SK-N-SH (cell line): ENCODE results near the gene UBE3C. TPM values are rescaled to one million over a fixed set of nuclear protein-coding genes. Genes with fewer than 3 reads are reported as not detected.

Experiments used
- CTCF ChIA-PET: fragments of 300-600, 350-600 bp; formaldehyde crosslinking; extraction: SDS; loops from one replicate; lab custom pipeline; 2021; lab: Yijun Ruan, JAX
- POLR2A ChIA-PET: fragments of 350-600 bp; sonication (Branson Sonifier 250); formaldehyde crosslinking; extraction: SDS; loops from one replicate; lab custom pipeline; 2020; ENCODE audit warnings: antibody characterized with exemption, inconsistent platforms; lab: Yijun Ruan, JAX
- DNase-seq: peaks from one replicate; pipeline ENCODE4 v3.0.0; 2012
- H2AFZ ChIP-seq: fragments of 200-600 bp; sonication (generic); 2 replicates; pipeline ENCODE4 v1.8.1; 2016; ENCODE audit warnings: antibody characterized with exemption, mild to moderate bottlenecking, low read depth
- H3F3A ChIP-seq: fragments of 200-600 bp; sonication (generic); replicated peaks from 2 replicates; pipeline ENCODE3; 2016; ENCODE audit warnings: antibody characterized with exemption, mild to moderate bottlenecking; ENCODE audit not compliant: insufficient read depth
- H3K27ac ChIP-seq, 2 experiments: fragments of 200-500 bp in 1 of 2; fragments of 200-600 bp in 1 of 2; sonication (Bioruptor generic) in 1 of 2; sonication (generic), shearing (Covaris generic) in 1 of 2; 2 replicates each; pipeline versions ENCODE4 v1.5.1 to v1.6.1; 2014 to 2016; ENCODE audit warnings: low read depth in 2 of 2, inconsistent platforms in 1 of 2, low read length in 1 of 2, mild to moderate bottlenecking in 1 of 2, mixed read lengths in 1 of 2
- H3K27me3 ChIP-seq: fragments of 200-600 bp; sonication (generic), shearing (Covaris generic); 2 replicates; pipeline ENCODE4 v1.6.1; 2016; ENCODE audit warnings: mixed run types; ENCODE audit not compliant: insufficient read depth
- H3K36me3 ChIP-seq, 2 experiments: fragments of 200-500 bp in 1 of 2; fragments of 200-600 bp in 1 of 2; sonication (Bioruptor generic) in 1 of 2; sonication (generic) in 1 of 2; replicated peaks in 1 of 2; 2 replicates each; pipeline versions ENCODE3 to v1.5.1; 2014 to 2016; ENCODE audit warnings: low read length in 1 of 2, mild to moderate bottlenecking in 1 of 2; ENCODE audit not compliant: insufficient read depth in 2 of 2, control insufficient read depth in 1 of 2
- H3K4me1 ChIP-seq, 2 experiments: fragments of 200-500 bp in 1 of 2; fragments of 200-600 bp in 1 of 2; sonication (Bioruptor generic) in 1 of 2; sonication (generic), shearing (Covaris generic) in 1 of 2; 2 replicates each; pipeline versions ENCODE4 v1.5.1 to v1.6.1; 2014 to 2016; ENCODE audit warnings: low read depth in 1 of 2, low read length in 1 of 2, mixed run types in 1 of 2; ENCODE audit not compliant: insufficient read depth in 2 of 2, control insufficient read depth in 1 of 2
- H3K4me2 ChIP-seq: fragments of 200-600 bp; sonication (generic), shearing (Covaris generic); 2 replicates; pipeline ENCODE4 v1.6.1; 2017; ENCODE audit warnings: mixed run types
- H3K4me3 ChIP-seq, 2 experiments: fragments of 200-500 bp in 1 of 2; fragments of 200-600 bp in 1 of 2; sonication (Bioruptor generic) in 1 of 2; sonication (generic), shearing (Covaris generic) in 1 of 2; 2 replicates each; pipeline versions ENCODE4 v1.5.1 to v1.8.1; 2014 to 2016; ENCODE audit warnings: low read depth in 2 of 2, inconsistent platforms in 1 of 2, low read length in 1 of 2, mild to moderate bottlenecking in 1 of 2, mixed read lengths in 1 of 2, moderate library complexity in 1 of 2
- H3K79me2 ChIP-seq: fragments of 200-600 bp; sonication (generic); 2 replicates; pipeline ENCODE4 v1.8.1; 2017; ENCODE audit warnings: mild to moderate bottlenecking; ENCODE audit not compliant: insufficient read depth
- H3K9ac ChIP-seq: fragments of 200-600 bp; sonication (generic); 2 replicates; pipeline ENCODE4 v1.6.1; 2017; ENCODE audit warnings: mixed run types
- H3K9me2 ChIP-seq: fragments of 200-600 bp; sonication (generic); 2 replicates; pipeline ENCODE4 v1.6.1; 2017; ENCODE audit warnings: mixed run types
- H3K9me3 ChIP-seq: fragments of 200-600 bp; sonication (generic); 2 replicates; pipeline ENCODE4 v1.6.1; 2017; ENCODE audit warnings: mixed run types, mild to moderate bottlenecking, moderate library complexity
- H4K20me1 ChIP-seq: fragments of 200-600 bp; sonication (generic); 2 replicates; pipeline ENCODE4 v1.6.1; 2017; ENCODE audit warnings: mild to moderate bottlenecking, mixed run types; ENCODE audit not compliant: insufficient read depth
- EZH2phosphoT487 ChIP-seq: fragments of 200-600 bp; sonication (generic); IDR thresholded peaks from 2 replicates; pipeline ENCODE4 v1.6.1; 2017; ENCODE audit warnings: low read depth, mixed run types, mild to moderate bottlenecking, antibody characterized with exemption, moderate library complexity, borderline replicate concordance
- FOSL2 ChIP-seq: IDR thresholded peaks from 2 replicates; pipeline ENCODE4 v1.4.0; 2012; ENCODE audit warnings: low read depth, mild to moderate bottlenecking, moderate library complexity, borderline replicate concordance
- FOXJ3 ChIP-seq: sonication (generic); formaldehyde crosslinking; IDR thresholded peaks from 2 replicates; pipeline ENCODE4 v1.5.1; 2020; ENCODE audit warnings: mild to moderate bottlenecking, missing genetic modification reagents
- GABPA ChIP-seq: IDR thresholded peaks from 2 replicates; pipeline ENCODE4 v1.4.0; 2012; ENCODE audit warnings: low read depth, mild to moderate bottlenecking
- JUND ChIP-seq: IDR thresholded peaks from 2 replicates; pipeline ENCODE4 v1.4.0; 2012
- NRF1 ChIP-seq: IDR thresholded peaks from 2 replicates; pipeline ENCODE4 v1.6.1; 2012; ENCODE audit warnings: low read depth, mild to moderate bottlenecking, low read length
- RFX5 ChIP-seq: IDR thresholded peaks from 2 replicates; pipeline ENCODE4 v1.6.1; 2012; ENCODE audit warnings: mild to moderate bottlenecking, improper control_type of control experiment, low read length
- RXRA ChIP-seq: IDR thresholded peaks from 2 replicates; pipeline ENCODE4 v1.4.0; 2012; ENCODE audit warnings: low read depth, mild to moderate bottlenecking, borderline replicate concordance
- SIN3A ChIP-seq: IDR thresholded peaks from 2 replicates; pipeline ENCODE4 v1.6.1; 2012; ENCODE audit warnings: low read depth, mild to moderate bottlenecking, low read length, moderate library complexity, borderline replicate concordance
- TEAD4 ChIP-seq: IDR thresholded peaks from 2 replicates; pipeline ENCODE4 v1.4.0; 2012; ENCODE audit warnings: mild to moderate bottlenecking, borderline replicate concordance; ENCODE audit not compliant: insufficient read depth
- YY1 ChIP-seq: IDR thresholded peaks from 2 replicates; pipeline ENCODE4 v1.4.0; 2012; ENCODE audit warnings: low read depth, mild to moderate bottlenecking
- WGBS: methylation state at CpG from one replicate; pipeline ENCODE4 v1.1.6; 2017; ENCODE audit warnings: low lambda C conversion rate; 5-methylcytosine and 5-hydroxymethylcytosine counted together
- polyA plus RNA-seq, 3 experiments: library from polyadenylated mRNA; depleted of rRNA; stranded (reverse); fragments of >200 nt; gene quantifications; 2 replicates each; pipeline ENCODE4 v1.2.3, GENCODE V29; 2012
- TF ChIP-seq, protein P1 (sequence below): fragments of 200-600 bp; sonication (generic); IDR thresholded peaks from 2 replicates; pipeline ENCODE4 v1.6.1; 2017; ENCODE audit warnings: antibody characterized with exemption, mild to moderate bottlenecking, moderate library complexity
- TF ChIP-seq, protein P2 (sequence below): fragments of 150-350 bp; IDR thresholded peaks from 2 replicates; pipeline ENCODE4 v1.6.1; 2017; ENCODE audit warnings: antibody characterized with exemption, low read length, low read depth, borderline replicate concordance
- TF ChIP-seq, protein P3 (sequence below): IDR thresholded peaks from 2 replicates; pipeline ENCODE4 v1.6.1; 2012; ENCODE audit warnings: mild to moderate bottlenecking, low read depth, low read length, moderate library complexity
- TF ChIP-seq, protein P4 (sequence below): fragments of 150-350 bp; IDR thresholded peaks from 2 replicates; pipeline ENCODE4 v1.6.1; 2016; ENCODE audit warnings: mild to moderate bottlenecking, low read depth, low read length
- TF ChIP-seq, protein P5 (sequence below): IDR thresholded peaks from 2 replicates; pipeline ENCODE4 v1.4.0; 2012; ENCODE audit warnings: low read depth, borderline replicate concordance

Gene UBE3C
- polyA plus RNA-seq, 1 of the 3 experiments (the other 2 are of a cell fraction): 48.4 TPM

DNA sequence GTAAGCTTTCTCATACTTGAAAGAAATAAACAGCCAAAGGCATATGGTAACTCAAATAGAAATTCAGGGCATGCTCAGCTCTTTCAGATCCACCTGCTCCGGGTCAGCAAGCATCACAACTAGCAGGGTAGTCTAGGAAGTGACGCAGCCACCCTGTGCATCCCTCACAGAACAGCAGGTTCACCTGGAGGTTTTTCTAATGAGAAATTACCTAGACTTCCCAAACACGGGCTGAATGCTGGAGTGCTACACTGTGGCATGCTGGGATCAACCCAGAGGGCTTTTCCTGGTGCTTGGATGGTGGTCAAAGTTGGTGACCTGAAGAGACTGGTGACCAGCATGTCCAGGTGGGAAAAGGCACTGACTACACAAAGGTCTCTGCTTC lies 131.3 kb downstream of the UBE3C start:
- Histone ChIP-seq H3K9me3 (no peaks in the 10 kb centered on the region), H3F3A (peaks cover 11% of the 10 kb centered on the region), H3K9me2 (no peaks in the 10 kb centered on the region), H3K36me3 (peaks cover 40 to 42% of the 10 kb centered on the region in 2 experiments)
- CTCF ChIA-PET: interaction anchor here (1.2 to 8.4 kb wide), 5 partner anchors 25 to 427 kb away, joined by 3 to 120 read pairs (median 3); no protein-coding TSS in a partner anchor
- TF ChIP-seq RFX5 (no peak), NRF1 (no peak), SIN3A (no peak), GABPA (no peak), FOSL2 (no peak), RXRA (no peak), JUND (no peak), EZH2phosphoT487 (no peak), FOXJ3 (CRISPR knock-in tag) (no peak), TEAD4 (no peak), YY1 (no peak)
- TF ChIP-seq, protein P1, sequence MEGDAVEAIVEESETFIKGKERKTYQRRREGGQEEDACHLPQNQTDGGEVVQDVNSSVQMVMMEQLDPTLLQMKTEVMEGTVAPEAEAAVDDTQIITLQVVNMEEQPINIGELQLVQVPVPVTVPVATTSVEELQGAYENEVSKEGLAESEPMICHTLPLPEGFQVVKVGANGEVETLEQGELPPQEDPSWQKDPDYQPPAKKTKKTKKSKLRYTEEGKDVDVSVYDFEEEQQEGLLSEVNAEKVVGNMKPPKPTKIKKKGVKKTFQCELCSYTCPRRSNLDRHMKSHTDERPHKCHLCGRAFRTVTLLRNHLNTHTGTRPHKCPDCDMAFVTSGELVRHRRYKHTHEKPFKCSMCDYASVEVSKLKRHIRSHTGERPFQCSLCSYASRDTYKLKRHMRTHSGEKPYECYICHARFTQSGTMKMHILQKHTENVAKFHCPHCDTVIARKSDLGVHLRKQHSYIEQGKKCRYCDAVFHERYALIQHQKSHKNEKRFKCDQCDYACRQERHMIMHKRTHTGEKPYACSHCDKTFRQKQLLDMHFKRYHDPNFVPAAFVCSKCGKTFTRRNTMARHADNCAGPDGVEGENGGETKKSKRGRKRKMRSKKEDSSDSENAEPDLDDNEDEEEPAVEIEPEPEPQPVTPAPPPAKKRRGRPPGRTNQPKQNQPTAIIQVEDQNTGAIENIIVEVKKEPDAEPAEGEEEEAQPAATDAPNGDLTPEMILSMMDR: no peak
- TF ChIP-seq, protein P2, sequence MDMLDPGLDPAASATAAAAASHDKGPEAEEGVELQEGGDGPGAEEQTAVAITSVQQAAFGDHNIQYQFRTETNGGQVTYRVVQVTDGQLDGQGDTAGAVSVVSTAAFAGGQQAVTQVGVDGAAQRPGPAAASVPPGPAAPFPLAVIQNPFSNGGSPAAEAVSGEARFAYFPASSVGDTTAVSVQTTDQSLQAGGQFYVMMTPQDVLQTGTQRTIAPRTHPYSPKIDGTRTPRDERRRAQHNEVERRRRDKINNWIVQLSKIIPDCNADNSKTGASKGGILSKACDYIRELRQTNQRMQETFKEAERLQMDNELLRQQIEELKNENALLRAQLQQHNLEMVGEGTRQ: no peak
- TF ChIP-seq, protein P3, sequence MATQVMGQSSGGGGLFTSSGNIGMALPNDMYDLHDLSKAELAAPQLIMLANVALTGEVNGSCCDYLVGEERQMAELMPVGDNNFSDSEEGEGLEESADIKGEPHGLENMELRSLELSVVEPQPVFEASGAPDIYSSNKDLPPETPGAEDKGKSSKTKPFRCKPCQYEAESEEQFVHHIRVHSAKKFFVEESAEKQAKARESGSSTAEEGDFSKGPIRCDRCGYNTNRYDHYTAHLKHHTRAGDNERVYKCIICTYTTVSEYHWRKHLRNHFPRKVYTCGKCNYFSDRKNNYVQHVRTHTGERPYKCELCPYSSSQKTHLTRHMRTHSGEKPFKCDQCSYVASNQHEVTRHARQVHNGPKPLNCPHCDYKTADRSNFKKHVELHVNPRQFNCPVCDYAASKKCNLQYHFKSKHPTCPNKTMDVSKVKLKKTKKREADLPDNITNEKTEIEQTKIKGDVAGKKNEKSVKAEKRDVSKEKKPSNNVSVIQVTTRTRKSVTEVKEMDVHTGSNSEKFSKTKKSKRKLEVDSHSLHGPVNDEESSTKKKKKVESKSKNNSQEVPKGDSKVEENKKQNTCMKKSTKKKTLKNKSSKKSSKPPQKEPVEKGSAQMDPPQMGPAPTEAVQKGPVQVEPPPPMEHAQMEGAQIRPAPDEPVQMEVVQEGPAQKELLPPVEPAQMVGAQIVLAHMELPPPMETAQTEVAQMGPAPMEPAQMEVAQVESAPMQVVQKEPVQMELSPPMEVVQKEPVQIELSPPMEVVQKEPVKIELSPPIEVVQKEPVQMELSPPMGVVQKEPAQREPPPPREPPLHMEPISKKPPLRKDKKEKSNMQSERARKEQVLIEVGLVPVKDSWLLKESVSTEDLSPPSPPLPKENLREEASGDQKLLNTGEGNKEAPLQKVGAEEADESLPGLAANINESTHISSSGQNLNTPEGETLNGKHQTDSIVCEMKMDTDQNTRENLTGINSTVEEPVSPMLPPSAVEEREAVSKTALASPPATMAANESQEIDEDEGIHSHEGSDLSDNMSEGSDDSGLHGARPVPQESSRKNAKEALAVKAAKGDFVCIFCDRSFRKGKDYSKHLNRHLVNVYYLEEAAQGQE: no peak
- TF ChIP-seq, protein P4, sequence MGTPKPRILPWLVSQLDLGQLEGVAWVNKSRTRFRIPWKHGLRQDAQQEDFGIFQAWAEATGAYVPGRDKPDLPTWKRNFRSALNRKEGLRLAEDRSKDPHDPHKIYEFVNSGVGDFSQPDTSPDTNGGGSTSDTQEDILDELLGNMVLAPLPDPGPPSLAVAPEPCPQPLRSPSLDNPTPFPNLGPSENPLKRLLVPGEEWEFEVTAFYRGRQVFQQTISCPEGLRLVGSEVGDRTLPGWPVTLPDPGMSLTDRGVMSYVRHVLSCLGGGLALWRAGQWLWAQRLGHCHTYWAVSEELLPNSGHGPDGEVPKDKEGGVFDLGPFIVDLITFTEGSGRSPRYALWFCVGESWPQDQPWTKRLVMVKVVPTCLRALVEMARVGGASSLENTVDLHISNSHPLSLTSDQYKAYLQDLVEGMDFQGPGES: no peak
- TF ChIP-seq, protein P5, sequence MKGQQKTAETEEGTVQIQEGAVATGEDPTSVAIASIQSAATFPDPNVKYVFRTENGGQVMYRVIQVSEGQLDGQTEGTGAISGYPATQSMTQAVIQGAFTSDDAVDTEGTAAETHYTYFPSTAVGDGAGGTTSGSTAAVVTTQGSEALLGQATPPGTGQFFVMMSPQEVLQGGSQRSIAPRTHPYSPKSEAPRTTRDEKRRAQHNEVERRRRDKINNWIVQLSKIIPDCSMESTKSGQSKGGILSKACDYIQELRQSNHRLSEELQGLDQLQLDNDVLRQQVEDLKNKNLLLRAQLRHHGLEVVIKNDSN: no peak
- TF ChIP-seq, all 33 proteins: peak for 0
- no peak for DNase-seq
- Histone ChIP-seq H3K4me2 (no peak overlapping the region), H4K20me1 (no peaks in the 10 kb centered on the region), H2AFZ (no peak overlapping the region), H3K9ac (no peak overlapping the region), H3K4me3 (no peak overlapping the region), H3K79me2 (no peaks in the 10 kb centered on the region), H3K27me3 (no peaks in the 10 kb centered on the region), H3K4me1 (peaks cover 5 to 10% of the 10 kb centered on the region in 2 experiments; a peak in 2 of 4 replicates), H3K27ac (no peak overlapping the region)
- 96% methylated on average over 3 of the region's 3 CpGs for WGBS
- POLR2A ChIA-PET: no interaction called here
